Measurements from ENCODE around the gene HMBS.
"Not testable (repeated sequence)": the region's sequence is repeated elsewhere in the genome, so short reads cannot be mapped to it uniquely, and the experiment has no call there.

The HMBS gene

DNA sequence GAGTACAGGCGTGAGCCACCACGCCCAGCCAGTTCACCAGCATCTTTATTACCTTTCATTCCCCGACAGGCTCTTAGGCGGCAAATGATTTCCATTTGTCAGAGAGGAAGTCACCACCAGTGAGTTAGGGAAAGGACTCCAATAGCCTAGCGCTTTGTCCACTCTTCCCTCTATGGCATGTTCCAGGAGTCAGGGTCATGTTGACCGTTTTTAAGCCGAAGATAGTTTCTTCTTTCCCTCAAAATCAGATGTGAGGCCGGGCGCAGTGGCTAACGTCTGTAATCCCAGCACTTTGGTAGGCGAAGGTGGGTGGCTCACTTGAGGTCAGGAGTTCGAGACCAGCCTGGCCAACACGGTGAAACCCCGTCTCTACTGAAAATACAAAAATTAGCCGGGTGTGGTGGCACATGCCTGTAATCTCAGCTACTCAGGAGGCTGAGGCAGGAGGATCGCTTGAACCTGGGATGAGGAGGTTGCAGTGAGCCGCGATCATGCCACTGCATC, 18.5 kb downstream of the HMBS start:
- not testable (repeated sequence) for DNase-seq

DNA sequence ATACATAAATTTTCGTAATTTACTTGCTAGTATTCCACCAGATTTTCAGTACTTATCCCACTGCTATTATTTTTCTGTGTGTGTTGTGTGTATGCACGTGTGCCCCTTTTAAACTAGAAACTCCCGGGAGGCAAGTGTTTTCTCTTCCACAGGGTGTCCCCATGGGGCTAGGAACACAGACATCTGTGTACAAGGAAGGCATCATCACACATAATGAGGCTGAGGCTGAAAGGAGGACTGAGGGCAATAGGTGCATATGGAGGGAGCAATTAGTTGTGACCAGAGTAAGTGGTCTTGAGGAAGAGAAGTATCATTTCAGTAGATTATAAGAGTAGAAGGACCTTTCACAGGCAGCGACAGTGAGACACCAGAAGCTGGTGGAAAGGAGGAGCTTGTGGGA, 19.1 kb downstream of the HMBS start:
- DNase-seq, result peak in 1 of 2 experiments; percentile 51

DNA sequence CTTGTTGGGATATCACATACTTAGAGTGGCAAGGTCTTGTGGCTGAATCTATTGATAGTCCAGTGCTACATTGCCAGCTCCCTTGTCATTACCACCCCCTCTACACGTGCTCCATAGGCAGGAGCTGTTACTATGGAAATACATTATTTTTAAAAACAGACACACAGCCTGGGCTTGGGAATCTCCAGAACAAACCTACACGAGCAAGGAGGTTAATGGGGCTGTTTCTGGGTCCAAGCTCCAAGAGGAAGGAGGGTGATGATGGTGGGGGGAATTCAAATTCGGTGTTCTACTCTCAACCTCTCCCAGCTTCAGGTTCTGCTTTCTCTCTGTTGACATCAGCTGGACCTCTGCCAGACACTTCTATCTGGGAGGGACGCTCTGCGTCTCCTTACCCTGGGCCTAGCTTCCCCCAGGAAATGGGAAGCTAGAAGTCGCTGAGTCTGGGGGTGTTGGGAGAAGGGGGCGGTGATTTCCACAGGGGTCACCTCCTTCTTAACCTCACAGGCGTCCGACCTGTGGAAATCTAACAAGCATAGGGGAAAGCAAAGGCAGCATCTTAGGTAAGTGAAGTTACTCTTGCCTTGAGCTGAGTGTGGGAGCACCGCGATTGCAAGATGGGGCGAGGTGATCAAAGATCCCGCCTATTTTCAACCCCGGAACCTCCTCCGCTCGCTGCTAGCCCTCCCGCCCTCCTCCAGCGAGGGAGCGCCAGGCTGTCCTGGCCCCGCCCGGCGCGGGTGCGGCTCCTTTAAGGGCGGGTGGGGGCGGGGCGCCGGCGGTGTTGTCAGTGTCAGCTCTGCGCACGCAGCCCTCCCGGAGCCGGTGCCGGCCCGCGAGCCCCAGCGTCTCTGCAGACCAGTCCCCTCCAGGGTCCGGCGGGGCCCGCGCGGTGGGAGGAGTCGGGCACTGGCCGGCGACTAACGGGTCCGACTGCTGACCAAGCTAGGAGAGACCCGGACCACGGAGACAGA, 22.2 kb downstream of the HMBS start, which contains the start of gene C2CD2L:
C2CD2L (plus strand) TSS at position 781 of the 974 bp plus-strand sequence. CDS start 398 bp downstream, outside the sequence.
- peak; percentile 84 to 91 for DNase-seq

DNA sequence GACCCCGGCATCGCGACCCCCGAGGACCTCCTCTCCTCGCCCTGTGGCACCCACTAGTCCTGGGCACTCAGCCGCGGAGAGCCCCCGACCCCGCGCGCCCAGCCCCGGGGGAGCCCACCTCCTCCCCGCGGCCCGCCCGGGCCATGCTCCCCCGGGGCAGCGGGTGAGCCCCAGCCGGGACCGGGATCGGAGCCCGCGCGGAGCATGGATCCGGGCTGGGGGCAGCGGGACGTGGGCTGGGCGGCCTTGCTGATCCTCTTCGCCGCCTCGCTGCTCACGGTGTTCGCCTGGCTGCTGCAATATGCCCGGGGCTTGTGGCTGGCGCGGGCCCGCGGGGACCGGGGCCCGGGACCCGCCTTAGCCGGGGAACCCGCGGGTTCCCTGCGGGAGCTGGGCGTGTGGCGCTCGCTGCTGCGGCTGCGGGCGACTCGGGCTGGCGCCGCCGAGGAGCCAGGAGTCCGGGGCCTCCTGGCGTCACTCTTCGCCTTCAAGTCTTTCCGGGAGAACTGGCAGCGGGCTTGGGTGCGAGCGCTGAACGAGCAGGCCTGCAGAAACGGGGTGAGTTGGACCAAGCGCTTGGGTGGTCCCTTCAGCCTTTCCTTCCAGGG, 23.0 kb downstream of the HMBS start:
- no peak for DNase-seq

DNA sequence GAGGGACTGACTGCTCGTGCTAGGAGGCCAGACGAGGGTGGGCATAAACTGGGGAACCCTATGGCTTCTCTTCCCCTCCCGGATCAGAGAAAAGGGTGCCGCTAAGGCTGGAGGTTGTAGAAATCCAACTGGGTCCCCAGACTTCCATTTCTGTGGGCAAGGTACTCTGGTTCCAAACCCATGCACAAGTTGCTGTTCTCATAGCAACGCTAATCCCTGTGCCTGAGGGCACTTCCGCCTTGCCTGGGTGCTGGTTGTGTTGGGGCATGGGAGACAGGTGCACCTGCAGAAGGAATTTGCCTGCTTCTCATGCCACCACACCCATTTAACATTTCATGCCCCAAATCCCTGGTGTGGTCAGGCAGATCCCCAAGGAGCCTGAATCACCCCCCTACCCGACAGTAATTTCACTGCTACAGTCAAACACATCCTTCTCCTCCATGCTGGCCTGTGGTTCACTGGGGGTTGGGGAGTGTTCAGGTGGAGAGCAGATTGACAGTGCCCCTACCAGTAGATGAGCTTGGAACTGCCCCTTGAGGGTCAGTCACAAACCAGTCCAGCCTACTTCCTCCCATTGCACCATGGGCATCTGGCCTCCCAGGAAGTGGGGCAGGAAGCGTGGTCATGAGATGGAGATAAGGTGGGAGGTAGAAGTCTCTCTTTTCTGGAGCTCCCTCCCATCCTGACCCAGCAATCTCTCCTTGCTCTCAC, 23.6 kb downstream of the HMBS start:
- DNase-seq, result no peak

DNA sequence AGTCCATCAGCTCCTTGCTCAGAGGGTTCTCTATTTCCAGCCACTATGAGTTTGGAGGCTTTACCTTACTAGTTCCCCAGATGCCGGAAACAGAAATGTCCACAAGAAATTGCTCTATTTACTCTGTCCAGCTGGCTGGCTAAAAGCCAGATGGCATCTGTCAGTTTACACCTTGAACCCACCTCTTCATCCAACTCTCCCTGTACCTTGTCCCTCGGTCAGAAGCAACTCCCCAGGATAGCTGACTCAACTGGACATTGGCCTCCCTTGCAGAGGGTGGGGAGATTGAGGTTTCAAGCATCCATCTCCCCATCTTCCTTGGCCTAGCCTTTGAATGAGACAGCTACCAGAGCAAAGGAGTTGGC, 24.2 kb downstream of the HMBS start:
- no peak for DNase-seq

DNA sequence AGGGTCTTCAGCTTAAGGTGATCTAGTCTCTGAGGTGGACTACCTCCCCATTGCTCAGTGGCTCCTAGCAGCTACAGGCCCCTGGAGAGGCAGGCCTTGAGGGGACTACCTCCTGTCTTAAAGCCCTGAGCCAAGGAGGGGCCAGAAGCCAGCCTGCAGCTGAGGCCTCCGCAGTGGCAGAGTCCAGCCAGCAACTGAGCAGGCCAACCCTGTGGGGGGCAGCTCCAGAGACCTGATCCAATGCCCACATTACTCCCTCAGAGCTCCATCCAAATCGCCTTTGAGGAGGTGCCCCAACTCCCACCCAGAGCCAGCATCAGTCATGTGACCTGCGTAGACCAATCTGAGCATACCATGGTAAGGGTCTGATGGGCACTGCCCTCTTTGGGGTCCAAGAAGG, 25.2 kb downstream of the HMBS start:
- DNase-seq, result no peak

DNA sequence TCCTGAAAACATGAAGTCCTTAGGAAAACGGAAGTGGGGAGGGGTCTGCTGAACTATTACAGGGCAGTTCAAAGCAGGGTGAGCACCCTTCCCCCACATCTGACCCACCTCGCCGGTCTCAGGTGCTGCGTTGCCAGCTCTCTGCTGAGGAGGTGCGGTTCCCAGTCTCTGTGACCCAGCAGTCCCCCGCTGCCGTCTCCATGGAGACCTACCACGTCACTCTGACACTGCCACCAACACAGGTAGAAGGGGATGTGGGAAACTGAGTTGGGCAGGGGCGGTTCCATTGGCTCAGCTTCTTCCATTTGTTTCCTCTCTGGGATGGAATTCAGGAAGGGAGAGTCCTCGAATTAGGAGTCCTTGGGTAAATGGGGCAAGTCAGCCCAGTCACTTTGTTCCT, 25.8 kb downstream of the HMBS start:
- DNase-seq, result no peak

DNA sequence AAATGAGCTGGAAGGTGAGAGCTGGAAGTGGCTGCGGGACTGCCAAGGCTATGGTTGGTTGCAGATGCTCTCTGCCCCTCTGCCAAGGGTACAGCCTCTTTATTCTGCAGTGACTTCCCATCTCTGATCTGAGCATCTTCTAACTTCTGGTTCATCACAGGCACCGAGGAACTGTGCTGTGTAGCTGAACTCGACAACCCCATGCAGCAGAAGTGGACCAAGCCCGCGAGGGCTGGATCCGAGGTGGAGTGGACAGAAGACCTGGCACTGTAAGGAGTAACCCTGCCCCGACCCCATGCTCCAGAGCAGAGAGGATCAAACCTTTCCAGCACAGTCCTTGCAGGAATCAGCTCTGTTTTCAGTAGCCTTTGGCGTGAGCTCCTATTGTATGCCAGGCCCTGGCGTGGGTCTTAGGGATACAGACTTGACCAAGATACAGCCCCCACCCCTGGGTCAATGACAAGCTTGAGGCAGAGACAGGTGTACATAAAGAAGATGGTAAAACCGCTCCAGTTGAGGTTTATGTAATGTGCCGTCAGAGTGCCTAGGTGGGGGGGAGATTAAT, 26.8 kb downstream of the HMBS start:
- DNase-seq, result no peak

DNA sequence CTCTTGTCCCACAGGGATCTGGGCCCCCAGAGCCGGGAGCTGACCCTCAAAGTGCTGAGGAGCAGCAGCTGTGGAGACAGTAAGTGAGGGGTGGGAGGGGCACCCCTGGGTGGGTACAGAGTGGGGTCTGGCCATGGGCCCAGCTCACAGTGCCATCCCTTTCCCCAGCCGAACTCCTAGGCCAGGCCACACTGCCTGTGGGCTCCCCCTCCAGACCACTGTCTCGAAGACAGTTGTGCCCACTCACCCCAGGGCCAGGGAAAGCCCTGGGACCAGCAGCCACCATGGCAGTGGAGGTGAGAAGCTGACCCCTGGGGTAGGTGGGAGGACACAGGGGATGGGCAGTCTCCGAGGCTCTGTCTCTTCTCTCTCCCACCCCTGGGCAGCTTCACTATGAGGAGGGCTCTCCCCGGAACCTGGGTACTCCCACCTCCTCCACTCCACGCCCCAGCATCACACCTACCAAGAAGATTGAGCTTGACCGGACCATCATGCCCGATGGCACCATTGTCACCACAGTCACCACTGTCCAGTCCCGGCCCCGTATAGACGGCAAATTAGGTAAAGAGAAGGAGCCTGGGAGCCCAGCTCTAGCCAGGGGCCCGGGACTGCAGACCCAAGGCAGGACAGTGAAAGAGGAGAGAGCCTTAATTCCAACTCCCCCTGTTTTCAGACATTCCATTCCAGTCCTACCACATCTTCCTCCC, 27.8 kb downstream of the HMBS start:
- DNase-seq, result no peak

DNA sequence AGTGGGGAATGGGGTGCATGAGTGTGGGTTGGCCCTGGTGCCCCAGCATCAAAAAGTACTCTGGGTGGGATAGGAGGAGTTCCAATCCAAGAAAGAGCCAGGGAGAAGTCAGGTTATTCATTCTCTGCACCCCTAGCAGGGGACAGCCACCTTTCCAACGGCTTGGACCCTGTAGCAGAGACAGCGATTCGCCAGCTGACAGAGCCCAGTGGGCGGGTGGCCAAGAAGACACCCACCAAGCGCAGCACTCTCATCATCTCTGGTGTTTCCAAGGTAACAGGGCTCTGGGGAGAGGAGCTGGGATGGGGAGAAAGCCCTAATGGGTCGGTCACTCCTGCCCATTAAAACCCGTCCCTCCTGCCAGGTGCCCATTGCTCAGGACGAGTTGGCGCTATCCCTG, 29.0 kb downstream of the HMBS start:
- no peak for DNase-seq

DNA sequence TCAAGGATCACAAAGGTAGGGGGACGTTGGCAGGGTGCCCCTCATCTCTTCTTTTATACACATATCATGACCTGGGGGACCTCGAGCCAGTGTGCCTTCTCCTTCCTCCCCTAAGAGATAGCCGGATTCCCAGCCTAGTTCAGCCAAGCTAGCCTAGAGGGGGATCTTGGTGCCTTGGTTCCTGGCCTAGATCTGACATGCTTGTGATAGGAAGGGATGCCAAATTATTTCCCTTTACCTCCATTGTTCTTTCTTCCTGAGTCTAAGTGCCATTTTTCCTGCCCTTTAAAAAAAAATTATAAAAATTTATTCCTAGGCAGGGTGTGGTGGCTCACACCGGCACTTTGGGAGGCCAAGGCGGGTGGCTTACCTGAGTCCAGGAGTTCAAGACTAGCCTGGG, 29.7 kb downstream of the HMBS start:
- no peak for DNase-seq

DNA sequence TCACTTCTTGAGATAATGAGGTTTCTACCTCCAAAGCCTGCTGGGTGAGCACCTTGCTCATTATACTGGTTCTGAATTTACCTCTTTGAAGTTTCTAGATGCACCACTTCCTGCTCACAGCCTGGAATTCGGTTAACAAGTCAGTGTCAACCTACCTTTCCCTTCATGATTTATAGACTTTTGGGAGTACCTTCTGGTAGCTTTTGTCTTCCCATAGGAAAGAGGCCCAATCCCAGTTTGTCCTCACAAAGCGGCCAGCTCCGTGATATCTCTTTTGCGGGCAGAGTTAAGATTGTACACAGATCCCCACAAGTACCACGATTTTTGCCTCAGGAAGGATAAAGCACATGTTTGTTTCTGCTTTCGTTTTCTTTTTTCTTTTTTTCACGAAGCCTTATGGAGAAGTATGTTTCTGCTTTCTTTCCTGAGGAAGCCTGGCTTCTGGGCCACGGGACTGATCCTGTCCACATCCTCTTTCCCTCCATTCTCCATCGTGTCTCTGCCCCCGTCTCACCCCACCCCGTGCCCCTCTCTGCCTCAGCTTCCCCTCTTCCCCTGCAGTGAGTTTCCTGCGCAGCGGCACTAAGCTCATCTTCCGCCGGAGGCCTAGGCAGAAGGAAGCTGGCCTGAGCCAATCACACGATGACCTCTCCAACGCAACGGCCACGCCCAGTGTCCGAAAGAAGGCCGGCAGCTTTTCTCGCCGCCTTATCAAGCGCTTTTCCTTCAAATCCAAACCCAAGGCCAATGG, 31.0 kb downstream of the HMBS start:
- no peak for DNase-seq

DNA sequence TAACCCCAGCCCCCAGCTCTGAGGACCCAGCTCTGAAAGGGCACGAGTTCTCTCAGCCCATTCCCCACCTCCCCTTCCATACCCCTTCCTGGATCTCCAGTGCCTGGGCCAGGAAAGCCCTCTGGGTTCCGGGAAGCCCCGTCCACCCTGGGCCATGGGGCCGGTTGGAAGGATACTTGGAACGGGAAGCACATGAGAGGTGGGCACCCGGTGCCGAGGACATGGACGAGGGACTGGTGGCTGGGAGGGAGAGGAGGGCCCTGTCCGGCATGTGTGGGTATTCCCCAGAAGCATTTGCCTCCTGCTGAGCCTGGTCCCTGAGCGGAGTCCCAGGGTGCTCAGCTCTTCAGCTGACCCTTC, 31.5 kb downstream of the HMBS start:
- DNase-seq, result no peak

DNA sequence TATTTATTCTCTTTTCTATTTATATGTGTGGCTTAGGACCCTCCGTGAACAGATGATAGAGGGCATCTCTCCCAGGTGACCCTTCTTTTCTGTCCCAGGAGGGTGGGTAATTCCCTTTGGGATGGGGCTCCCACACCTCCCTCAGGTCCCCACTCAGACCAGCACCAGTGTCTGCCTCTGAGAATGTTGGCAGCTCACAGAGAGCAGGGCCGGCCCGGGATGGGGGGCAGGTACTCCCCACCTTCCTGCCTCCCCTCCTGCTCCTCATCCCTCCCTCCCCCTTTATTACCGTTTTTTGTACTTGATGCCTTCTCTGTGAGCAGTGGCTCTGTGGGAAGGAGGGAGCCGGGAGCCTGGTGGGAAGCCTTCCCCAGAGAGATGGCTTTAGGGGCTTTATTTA, 31.9 kb downstream of the HMBS start:
- DNase-seq, result no peak

DNA sequence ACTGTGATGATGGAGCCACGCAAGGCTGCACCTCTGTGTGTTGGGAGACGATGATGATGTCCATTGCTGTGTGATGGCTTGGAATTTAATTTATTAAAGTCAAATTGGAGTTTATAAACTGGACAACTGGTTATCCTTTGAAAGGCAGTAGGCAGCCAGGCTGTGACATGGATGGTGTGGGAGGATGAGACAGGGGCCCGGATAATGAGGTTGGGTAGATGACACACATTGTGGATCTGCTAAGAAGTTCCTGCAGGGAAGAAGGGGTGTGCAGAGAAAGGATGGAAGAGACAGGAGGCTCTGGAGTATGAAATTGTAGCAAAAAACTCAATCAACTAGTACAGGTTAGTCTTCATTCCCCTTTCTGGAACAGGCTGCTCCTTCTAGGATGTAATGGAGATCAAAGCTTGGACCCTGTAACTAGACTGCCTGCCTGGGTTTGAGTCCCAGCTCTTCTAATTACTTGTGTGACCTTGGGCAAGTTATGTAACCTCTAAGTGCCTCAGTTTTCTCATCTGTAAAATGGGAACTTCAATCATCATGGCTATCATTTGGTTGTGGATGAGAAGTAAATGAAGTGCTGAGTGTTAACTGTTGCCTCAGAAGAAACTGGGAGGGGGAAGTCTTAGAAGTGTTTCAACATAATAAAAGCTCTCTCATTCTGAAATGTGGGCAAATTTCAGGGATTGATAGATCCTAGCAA, 32.5 kb downstream of the HMBS start:
- DNase-seq, result no peak

DNA sequence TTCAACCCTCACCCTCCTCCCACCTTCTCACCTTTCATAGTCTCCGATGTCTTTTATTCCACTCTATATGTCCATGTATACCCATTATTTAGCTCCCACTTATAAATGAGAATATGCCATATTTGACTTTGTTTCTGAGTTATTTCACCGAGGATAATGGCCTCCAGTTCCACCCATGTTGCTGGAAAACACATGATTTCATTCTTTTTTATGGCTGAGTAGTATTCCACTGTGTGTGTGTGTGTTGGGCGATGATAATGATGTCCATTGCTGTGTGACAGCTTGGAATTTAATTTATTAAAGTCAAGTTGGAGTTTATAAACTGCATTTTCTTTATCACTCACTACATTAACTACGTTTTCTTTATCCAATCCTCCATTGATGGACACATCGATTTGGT, 33.5 kb downstream of the HMBS start:
- no peak for DNase-seq

DNA sequence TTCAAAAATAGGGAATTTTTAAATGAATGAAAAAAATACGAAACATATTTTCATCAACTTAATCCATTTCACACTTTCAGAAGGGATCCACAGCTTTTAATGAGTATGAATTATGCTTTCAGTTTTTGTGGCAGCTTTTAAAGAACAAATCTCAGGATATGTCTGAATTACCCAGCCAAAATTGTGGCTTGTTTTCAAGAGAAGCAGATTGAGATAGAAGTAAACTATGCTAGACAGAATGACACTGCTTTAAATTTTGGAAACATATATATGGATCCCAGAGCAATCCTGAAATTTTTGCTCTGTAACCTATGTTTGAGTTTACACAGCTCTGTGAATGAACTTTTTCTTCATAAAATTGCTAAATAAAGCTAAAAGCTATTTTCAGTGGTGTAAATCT, 34.3 kb downstream of the HMBS start:
- DNase-seq, result no peak

DNA sequence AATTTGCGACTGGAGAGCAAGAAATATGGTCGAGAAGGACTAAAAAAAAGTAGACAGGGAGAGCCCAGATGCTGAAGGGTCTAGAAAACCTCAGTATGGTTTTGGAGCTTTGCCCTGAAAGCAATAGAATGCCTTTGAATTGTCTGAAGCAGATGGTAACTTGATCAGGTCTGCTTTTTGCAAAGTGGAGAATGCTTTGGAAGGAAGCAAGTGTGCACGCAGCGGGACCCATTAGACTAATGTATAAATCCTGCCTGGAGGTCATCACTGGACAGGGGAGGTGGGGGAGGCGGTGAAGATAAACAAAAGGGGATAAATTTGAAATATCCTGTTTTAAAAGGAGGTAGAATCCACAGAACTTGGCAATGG, 35.9 kb downstream of the HMBS start:
- DNase-seq, result peak in 1 of 2 experiments; percentile 44

DNA sequence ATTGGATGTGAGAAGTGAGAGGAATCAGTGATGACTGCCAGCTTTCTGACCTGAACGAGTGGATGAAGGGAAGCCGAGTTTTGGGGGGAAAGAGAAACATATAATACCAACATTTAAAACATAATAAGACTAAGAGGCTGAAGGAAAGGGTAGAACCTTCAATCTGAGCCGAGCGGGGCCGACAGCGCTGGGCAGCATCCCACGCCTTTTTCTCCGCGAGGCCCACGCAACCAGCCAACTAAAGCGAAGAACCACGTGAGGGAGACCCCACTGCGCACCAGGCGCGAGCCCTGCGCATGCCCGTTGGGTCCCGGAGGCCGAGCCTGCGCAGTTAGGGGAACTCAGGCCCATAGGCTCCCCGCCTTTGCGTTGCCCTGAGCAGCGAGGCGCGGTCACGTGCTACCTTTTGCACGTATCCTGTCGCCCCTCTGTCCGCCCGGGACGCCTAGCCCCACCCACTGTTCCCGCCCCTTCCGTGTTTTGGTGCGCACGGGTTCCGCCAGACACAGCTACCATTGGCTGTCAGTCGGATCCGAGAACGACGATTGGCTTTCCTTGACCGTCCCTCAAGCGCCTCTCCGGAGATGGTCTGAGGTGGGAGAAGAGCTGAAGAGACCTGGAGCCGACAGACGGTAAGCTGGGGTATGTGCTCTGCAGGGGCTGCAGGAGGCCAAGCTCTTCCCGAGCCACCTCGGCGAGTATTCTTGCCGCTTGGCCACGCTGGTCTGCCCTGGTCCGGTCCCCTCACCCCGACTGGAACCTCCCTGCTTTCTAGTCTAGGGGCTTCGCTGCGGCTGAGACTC, 36.5 kb downstream of the HMBS start, which contains the start of gene HINFP:
HINFP (plus strand) TSS at position 573 of the 803 bp plus-strand sequence. CDS start 5,365 bp downstream, outside the sequence.
- DNase-seq, result peak; percentile 95 to 98

All from NCI-H187 (cell line).